HEK293 (cell line): Measurements from ENCODE around the gene STARD10.
A peak's percentile ranks its signal among the peaks of the same experiment; 100 is the strongest.

Experiments
- CTCF ChIA-PET: fragments of 350-600 bp; formaldehyde crosslinking; extraction: SDS; loops from one replicate; lab custom pipeline; 2021; ENCODE audit warnings: antibody characterized with exemption; lab: Yijun Ruan, JAX
- POLR2A ChIA-PET: fragments of 300-600 bp; formaldehyde crosslinking; extraction: SDS; loops from one replicate; lab custom pipeline; 2020; ENCODE audit warnings: antibody characterized with exemption, inconsistent platforms; lab: Yijun Ruan, JAX
- H3K27ac ChIP-seq: fragments of 200-500 bp; sonication (Bioruptor generic); 2 replicates; pipeline ENCODE4 v1.5.1; 2014; ENCODE audit warnings: low read depth, low read length, control low read depth, inconsistent platforms; ENCODE audit errors: extremely low read depth
- H3K36me3 ChIP-seq, 2 experiments: fragments of 200-500 bp in 1 of 2; sonication (Bioruptor generic) in 1 of 2; 1 replicate in 1 of 2; 2 replicates in 1 of 2; pipeline ENCODE4 v1.5.1; 2014 to 2017; ENCODE audit warnings: inconsistent platforms in 2 of 2, low read length in 2 of 2; ENCODE audit not compliant: control insufficient read depth in 2 of 2, insufficient read depth in 1 of 2
- H3K4me1 ChIP-seq: fragments of 200-500 bp; sonication (Bioruptor generic); 2 replicates; pipeline ENCODE4 v1.5.1; 2014; ENCODE audit warnings: mild to moderate bottlenecking, low read length, inconsistent platforms; ENCODE audit not compliant: control insufficient read depth, insufficient read depth
- H3K4me3 ChIP-seq: 2 replicates; pipeline ENCODE4 v1.5.1; 2011; ENCODE audit warnings: low read depth, mild to moderate bottlenecking, control low read depth, low read length, moderate library complexity
- H3K9me3 ChIP-seq: fragments of 200-500 bp; sonication (Bioruptor generic); 2 replicates; pipeline ENCODE4 v1.5.1; 2014; ENCODE audit warnings: low read depth, low read length, inconsistent platforms; ENCODE audit not compliant: control insufficient read depth, insufficient read depth
- BCL11A ChIP-seq: fragments of 450-650 bp; formaldehyde crosslinking; IDR thresholded peaks from 2 replicates; pipeline ENCODE4 v1.5.1; 2016; ENCODE audit warnings: low read depth, missing biosample characterization, missing genetic modification characterization
- GLIS2 ChIP-seq: fragments of 450-650 bp; formaldehyde crosslinking; IDR thresholded peaks from 2 replicates; pipeline ENCODE4 v1.5.1; 2016; ENCODE audit warnings: missing biosample characterization, missing genetic modification characterization
- KLF1 ChIP-seq: fragments of 450-650 bp; formaldehyde crosslinking; IDR thresholded peaks from 2 replicates; pipeline ENCODE4 v1.5.1; 2016; ENCODE audit warnings: missing biosample characterization, missing genetic modification characterization
- ZBTB8A ChIP-seq: fragments of 450-650 bp; formaldehyde crosslinking; IDR thresholded peaks from 2 replicates; pipeline ENCODE4 v1.5.1; 2016; ENCODE audit warnings: missing biosample characterization, missing genetic modification characterization
- ZIC2 ChIP-seq: fragments of 450-650 bp; formaldehyde crosslinking; IDR thresholded peaks from 2 replicates; pipeline ENCODE4 v1.5.1; 2016; ENCODE audit warnings: missing biosample characterization, missing genetic modification characterization
- ZNF248 ChIP-seq: fragments of 450-650 bp; formaldehyde crosslinking; IDR thresholded peaks from 2 replicates; pipeline ENCODE4 v1.5.1; 2017; ENCODE audit warnings: missing biosample characterization, missing genetic modification characterization
- ZNF423 ChIP-seq: fragments of 450-650 bp; formaldehyde crosslinking; IDR thresholded peaks from 2 replicates; pipeline ENCODE4 v1.5.1; 2016; ENCODE audit warnings: missing biosample characterization, missing genetic modification characterization
- ZNF473 ChIP-seq: fragments of 450-650 bp; formaldehyde crosslinking; IDR thresholded peaks from 2 replicates; pipeline ENCODE4 v1.5.1; 2017; ENCODE audit warnings: missing biosample characterization, missing genetic modification characterization
- ZNF654 ChIP-seq: fragments of 450-650 bp; formaldehyde crosslinking; IDR thresholded peaks from 2 replicates; pipeline ENCODE4 v1.5.1; 2016; ENCODE audit warnings: low read depth, missing biosample characterization, missing genetic modification characterization
- ZNF707 ChIP-seq: fragments of 450-650 bp; formaldehyde crosslinking; IDR thresholded peaks from 2 replicates; pipeline ENCODE4 v1.5.1; 2016; ENCODE audit warnings: missing biosample characterization, missing genetic modification characterization
- TF ChIP-seq, protein P1 (sequence below): fragments of 450-650 bp; formaldehyde crosslinking; IDR thresholded peaks from 2 replicates; pipeline ENCODE4 v1.5.1; 2017; ENCODE audit warnings: missing biosample characterization, missing genetic modification characterization
- TF ChIP-seq, protein P2 (sequence below): fragments of 450-650 bp; formaldehyde crosslinking; IDR thresholded peaks from 2 replicates; pipeline ENCODE4 v1.5.1; 2016; ENCODE audit warnings: missing biosample characterization, missing genetic modification characterization
- TF ChIP-seq, protein P3 (sequence below): fragments of 450-650 bp; formaldehyde crosslinking; IDR thresholded peaks from 2 replicates; pipeline ENCODE4 v1.5.1; 2016; ENCODE audit warnings: missing biosample characterization, missing genetic modification characterization, low read depth
- TF ChIP-seq, protein P4 (sequence below): fragments of 450-650 bp; formaldehyde crosslinking; IDR thresholded peaks from 2 replicates; pipeline ENCODE4 v1.5.1; 2016; ENCODE audit warnings: missing biosample characterization, missing genetic modification characterization
- TF ChIP-seq, protein P5 (sequence below): fragments of 450-650 bp; formaldehyde crosslinking; conservative IDR thresholded peaks from 2 replicates; pipeline ENCODE4 v1.5.1; 2016; ENCODE audit warnings: low read depth, missing biosample characterization, missing genetic modification characterization
- TF ChIP-seq, protein P6 (sequence below): fragments of 450-650 bp; formaldehyde crosslinking; IDR thresholded peaks from 2 replicates; pipeline ENCODE4 v1.5.1; 2016; ENCODE audit warnings: missing biosample characterization, missing genetic modification characterization

Gene STARD10

DNA sequence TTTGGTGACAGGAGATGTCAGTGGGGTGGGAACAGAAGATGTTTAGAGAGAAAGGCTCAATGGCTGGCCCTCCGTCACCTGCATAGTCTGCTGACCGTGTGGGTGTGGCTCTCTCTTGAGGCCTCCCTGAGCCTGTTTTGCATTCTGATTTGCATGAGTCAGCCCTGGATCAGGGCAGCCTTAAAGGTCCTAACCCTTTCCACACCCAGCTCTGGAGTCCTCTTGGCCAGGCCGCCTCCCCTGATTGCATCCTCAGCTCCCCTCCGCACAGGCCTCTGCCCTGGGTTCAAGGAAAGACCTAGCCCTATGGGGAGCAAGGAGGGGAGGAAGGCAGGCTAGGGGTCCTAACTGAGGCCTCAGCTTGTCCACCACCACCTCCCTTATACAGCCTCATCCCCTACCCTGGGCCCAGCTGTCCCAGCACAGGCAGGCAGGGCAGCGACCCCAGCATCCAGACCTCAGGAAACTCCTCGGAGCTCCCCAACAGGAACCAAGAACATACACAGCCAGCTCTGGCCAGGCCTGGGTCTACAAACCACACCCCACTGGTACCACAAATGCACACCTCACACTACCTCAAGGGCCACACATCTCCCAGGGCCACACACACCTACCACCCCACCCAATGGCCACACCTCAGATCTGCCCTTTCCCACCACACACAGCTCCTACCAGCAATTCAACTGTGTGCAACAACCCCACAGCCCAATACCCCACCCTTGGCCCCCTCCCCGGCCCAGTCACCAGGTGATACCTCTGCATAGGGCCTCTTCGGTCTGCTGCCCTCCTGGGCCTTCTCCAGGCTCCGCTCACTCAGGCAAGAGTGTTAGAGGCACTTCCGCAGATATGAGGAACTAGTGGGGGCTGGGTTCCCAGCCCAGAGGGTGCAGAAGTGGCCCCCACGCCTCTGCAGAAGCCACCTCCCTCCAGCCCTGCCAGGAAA is 55.4 kb downstream of the STARD10 start:
- Histone ChIP-seq H3K4me1 (no peaks in the 10 kb centered on the region), H3K4me3 (no peak overlapping the region), H3K27ac (no peak overlapping the region), H3K9me3 (no peaks in the 10 kb centered on the region), H3K36me3 (no peaks in the 10 kb centered on the region)
- ChIA-PET POLR2A (interaction anchor here (0.9 kb wide), 1 partner anchor 16 kb away, joined by 3 read pairs; no protein-coding TSS in a partner anchor), CTCF (no interaction called here)
- TF ChIP-seq KLF1 (tag by site-specific recombination) (peak; percentile 87), ZNF248 (no peak)

DNA sequence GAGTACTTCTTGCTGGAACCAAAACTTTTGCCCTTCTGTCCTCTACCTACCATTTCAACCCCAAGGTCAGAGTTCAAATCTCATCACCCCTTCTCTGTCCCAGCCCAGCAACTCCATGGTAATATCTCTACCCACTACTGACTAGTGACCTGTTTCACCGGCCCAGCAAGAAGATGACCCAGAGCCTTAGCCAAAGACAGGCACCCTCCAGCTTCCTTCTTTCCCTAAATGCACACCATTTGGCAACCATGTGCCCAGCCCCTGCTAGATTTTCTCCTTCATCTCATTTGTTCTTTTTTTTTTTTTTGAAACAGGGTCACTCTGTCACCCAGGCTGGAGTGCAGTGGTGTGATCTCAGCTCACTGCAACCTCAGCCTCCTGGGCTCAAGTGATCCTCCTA is 56.5 kb downstream of the STARD10 start:
- H3K36me3 ChIP-seq = peaks cover 0 to 1% of the 10 kb centered on the region in 2 experiments; a peak in 1 of 3 replicates
- POLR2A ChIA-PET = no interaction called here
- no peaks in the 10 kb centered on the region for H3K9me3 ChIP-seq
- H3K27ac ChIP-seq = no peak overlapping the region
- H3K4me1 ChIP-seq = no peaks in the 10 kb centered on the region
- TF ChIP-seq BCL11A = no peak
- TF ChIP-seq GLIS2 (tag by site-specific recombination) = no peak
- TF ChIP-seq, protein P1, sequence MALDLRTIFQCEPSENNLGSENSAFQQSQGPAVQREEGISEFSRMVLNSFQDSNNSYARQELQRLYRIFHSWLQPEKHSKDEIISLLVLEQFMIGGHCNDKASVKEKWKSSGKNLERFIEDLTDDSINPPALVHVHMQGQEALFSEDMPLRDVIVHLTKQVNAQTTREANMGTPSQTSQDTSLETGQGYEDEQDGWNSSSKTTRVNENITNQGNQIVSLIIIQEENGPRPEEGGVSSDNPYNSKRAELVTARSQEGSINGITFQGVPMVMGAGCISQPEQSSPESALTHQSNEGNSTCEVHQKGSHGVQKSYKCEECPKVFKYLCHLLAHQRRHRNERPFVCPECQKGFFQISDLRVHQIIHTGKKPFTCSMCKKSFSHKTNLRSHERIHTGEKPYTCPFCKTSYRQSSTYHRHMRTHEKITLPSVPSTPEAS (tag by site-specific recombination) = no peak
- no peak for TF ChIP-seq ZNF473 (tag by site-specific recombination)
- no peak for TF ChIP-seq ZBTB8A
- no peak for TF ChIP-seq ZNF654 (tag by site-specific recombination)
- TF ChIP-seq ZIC2 (tag by site-specific recombination) = no peak
- TF ChIP-seq, protein P2, sequence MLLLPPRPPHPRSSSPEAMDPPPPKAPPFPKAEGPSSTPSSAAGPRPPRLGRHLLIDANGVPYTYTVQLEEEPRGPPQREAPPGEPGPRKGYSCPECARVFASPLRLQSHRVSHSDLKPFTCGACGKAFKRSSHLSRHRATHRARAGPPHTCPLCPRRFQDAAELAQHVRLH (tag by site-specific recombination) = no peak
- no peak for TF ChIP-seq ZNF423
- TF ChIP-seq, protein P3, sequence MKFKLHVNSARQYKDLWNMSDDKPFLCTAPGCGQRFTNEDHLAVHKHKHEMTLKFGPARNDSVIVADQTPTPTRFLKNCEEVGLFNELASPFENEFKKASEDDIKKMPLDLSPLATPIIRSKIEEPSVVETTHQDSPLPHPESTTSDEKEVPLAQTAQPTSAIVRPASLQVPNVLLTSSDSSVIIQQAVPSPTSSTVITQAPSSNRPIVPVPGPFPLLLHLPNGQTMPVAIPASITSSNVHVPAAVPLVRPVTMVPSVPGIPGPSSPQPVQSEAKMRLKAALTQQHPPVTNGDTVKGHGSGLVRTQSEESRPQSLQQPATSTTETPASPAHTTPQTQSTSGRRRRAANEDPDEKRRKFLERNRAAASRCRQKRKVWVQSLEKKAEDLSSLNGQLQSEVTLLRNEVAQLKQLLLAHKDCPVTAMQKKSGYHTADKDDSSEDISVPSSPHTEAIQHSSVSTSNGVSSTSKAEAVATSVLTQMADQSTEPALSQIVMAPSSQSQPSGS = no peak
- TF ChIP-seq ZNF707 (tag by site-specific recombination) = no peak
- TF ChIP-seq, protein P4, sequence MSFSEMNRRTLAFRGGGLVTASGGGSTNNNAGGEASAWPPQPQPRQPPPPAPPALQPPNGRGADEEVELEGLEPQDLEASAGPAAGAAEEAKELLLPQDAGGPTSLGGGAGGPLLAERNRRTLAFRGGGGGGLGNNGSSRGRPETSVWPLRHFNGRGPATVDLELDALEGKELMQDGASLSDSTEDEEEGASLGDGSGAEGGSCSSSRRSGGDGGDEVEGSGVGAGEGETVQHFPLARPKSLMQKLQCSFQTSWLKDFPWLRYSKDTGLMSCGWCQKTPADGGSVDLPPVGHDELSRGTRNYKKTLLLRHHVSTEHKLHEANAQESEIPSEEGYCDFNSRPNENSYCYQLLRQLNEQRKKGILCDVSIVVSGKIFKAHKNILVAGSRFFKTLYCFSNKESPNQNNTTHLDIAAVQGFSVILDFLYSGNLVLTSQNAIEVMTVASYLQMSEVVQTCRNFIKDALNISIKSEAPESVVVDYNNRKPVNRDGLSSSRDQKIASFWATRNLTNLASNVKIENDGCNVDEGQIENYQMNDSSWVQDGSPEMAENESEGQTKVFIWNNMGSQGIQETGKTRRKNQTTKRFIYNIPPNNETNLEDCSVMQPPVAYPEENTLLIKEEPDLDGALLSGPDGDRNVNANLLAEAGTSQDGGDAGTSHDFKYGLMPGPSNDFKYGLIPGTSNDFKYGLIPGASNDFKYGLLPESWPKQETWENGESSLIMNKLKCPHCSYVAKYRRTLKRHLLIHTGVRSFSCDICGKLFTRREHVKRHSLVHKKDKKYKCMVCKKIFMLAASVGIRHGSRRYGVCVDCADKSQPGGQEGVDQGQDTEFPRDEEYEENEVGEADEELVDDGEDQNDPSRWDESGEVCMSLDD (tag by site-specific recombination) = no peak
- TF ChIP-seq, protein P5, sequence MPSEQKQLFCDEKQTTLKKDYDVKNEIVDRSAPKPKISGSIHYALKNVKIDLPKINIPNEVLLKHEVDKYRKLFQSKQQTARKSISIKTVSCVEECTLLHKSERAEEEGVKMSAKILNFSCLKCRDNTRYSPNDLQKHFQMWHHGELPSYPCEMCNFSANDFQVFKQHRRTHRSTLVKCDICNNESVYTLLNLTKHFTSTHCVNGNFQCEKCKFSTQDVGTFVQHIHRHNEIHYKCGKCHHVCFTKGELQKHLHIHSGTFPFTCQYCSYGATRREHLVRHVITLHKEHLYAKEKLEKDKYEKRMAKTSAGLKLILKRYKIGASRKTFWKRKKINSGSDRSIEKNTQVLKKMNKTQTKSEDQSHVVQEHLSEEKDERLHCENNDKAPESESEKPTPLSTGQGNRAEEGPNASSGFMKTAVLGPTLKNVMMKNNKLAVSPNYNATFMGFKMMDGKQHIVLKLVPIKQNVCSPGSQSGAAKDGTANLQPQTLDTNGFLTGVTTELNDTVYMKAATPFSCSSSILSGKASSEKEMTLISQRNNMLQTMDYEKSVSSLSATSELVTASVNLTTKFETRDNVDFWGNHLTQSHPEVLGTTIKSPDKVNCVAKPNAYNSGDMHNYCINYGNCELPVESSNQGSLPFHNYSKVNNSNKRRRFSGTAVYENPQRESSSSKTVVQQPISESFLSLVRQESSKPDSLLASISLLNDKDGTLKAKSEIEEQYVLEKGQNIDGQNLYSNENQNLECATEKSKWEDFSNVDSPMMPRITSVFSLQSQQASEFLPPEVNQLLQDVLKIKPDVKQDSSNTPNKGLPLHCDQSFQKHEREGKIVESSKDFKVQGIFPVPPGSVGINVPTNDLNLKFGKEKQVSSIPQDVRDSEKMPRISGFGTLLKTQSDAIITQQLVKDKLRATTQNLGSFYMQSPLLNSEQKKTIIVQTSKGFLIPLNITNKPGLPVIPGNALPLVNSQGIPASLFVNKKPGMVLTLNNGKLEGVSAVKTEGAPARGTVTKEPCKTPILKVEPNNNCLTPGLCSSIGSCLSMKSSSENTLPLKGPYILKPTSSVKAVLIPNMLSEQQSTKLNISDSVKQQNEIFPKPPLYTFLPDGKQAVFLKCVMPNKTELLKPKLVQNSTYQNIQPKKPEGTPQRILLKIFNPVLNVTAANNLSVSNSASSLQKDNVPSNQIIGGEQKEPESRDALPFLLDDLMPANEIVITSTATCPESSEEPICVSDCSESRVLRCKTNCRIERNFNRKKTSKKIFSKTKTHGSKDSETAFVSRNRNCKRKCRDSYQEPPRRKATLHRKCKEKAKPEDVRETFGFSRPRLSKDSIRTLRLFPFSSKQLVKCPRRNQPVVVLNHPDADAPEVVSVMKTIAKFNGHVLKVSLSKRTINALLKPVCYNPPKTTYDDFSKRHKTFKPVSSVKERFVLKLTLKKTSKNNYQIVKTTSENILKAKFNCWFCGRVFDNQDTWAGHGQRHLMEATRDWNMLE (tag by site-specific recombination) = no peak
- TF ChIP-seq, protein P6, sequence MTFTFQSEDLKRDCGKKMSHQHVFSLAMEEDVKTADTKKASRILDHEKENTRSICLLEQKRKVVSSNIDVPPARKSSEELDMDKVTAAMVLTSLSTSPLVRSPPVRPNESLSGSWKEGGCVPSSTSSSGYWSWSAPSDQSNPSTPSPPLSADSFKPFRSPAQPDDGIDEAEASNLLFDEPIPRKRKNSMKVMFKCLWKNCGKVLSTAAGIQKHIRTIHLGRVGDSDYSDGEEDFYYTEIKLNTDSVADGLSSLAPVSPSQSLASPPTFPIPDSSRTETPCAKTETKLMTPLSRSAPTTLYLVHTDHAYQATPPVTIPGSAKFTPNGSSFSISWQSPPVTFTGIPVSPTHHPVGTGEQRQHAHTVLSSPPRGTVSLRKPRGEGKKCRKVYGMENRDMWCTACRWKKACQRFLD (tag by site-specific recombination) = no peak
- TF ChIP-seq, all 188 proteins: peak for 0
- H3K4me3 ChIP-seq = no peak overlapping the region
- CTCF ChIA-PET = interaction anchor here (1.8 to 2.1 kb wide), 2 partner anchors 9 to 56 kb away, joined by 4 to 5 read pairs; no protein-coding TSS in a partner anchor
